H1 (cell line): ENCODE measurements around the gene COL4A3. TPM values are rescaled to one million over a fixed set of nuclear protein-coding genes. Genes with fewer than 3 reads are reported as not detected.

ENCODE experiments used
- CTCF ChIA-PET: fragments of 300-600 bp; sonication (Branson Sonifier 250); formaldehyde crosslinking; loops from one replicate; lab custom pipeline; 2021; ENCODE audit not compliant: partially characterized antibody; lab: Charles Lee
- POLR2A ChIA-PET: fragments of 300-600 bp; sonication (Branson Sonifier 250); formaldehyde crosslinking; loops from one replicate; lab custom pipeline; 2021; ENCODE audit warnings: inconsistent platforms; ENCODE audit not compliant: partially characterized antibody; lab: Charles Lee
- DNase-seq, 2 experiments: peaks; one replicate each; pipeline versions ENCODE4 v3.0.0 to v3.0.0-alpha.2; 2010 to 2022; ENCODE audit warnings: low spot score in 2 of 2, low read depth in 1 of 2, mixed read lengths in 1 of 2
- FAIRE-seq: peaks from 2 replicates; lab custom pipeline; 2011; peaks lifted over from hg19 to GRCh38; lab: Jason Lieb, UNC
- H2AFZ ChIP-seq: 2 replicates; pipeline ENCODE4 v1.8.1; 2012; ENCODE audit warnings: low read length, inconsistent platforms
- H2AK5ac ChIP-seq: 2 replicates; pipeline ENCODE4 v1.6.1; 2013; ENCODE audit warnings: low read depth, low read length
- H2BK120ac ChIP-seq: replicated peaks from 2 replicates; pipeline ENCODE3; 2013; ENCODE audit warnings: low read depth, low read length, inconsistent platforms
- H2BK12ac ChIP-seq: 2 replicates; pipeline ENCODE4 v1.6.1; 2013; ENCODE audit warnings: low read depth, low read length
- H2BK15ac ChIP-seq: 2 replicates; pipeline ENCODE4 v1.6.1; 2013; ENCODE audit warnings: low read length
- H2BK20ac ChIP-seq: 2 replicates; pipeline ENCODE4 v1.6.1; 2013; ENCODE audit warnings: low read length
- H2BK5ac ChIP-seq: 2 replicates; pipeline ENCODE4 v1.6.1; 2013; ENCODE audit warnings: low read depth, low read length
- H3K14ac ChIP-seq: 2 replicates; pipeline ENCODE4 v1.6.1; 2013; ENCODE audit warnings: inconsistent platforms; ENCODE audit not compliant: insufficient read length
- H3K18ac ChIP-seq: 2 replicates; pipeline ENCODE4 v1.6.1; 2013; ENCODE audit warnings: low read length; ENCODE audit errors: extremely low read depth
- H3K23ac ChIP-seq: 2 replicates; pipeline ENCODE4 v1.6.1; 2013; ENCODE audit warnings: inconsistent platforms; ENCODE audit not compliant: insufficient read length
- H3K23me2 ChIP-seq: 2 replicates; pipeline ENCODE4 v1.6.1; 2013; ENCODE audit warnings: low read depth, low read length
- H3K27ac ChIP-seq: 2 replicates; pipeline ENCODE4 v1.6.1; 2011; ENCODE audit warnings: low read depth, low read length, inconsistent platforms
- H3K27me3 ChIP-seq, 4 experiments: replicated peaks in 1 of 4; 1 replicate in 1 of 4; 2 replicates in 3 of 4; pipeline versions ENCODE4 v1.6.1 to v1.8.1; 2011 to 2013; ENCODE audit warnings: low read length in 3 of 4, mild to moderate bottlenecking in 3 of 4, inconsistent platforms in 2 of 4, mixed read lengths in 2 of 4, moderate library complexity in 1 of 4; ENCODE audit not compliant: control insufficient read depth in 3 of 4, insufficient read depth in 3 of 4; ENCODE audit errors: extremely low read depth in 1 of 4
- H3K36me3 ChIP-seq, 4 experiments: 2 replicates each; pipeline versions ENCODE4 v1.6.1 to v1.8.1; 2011 to 2013; ENCODE audit warnings: mild to moderate bottlenecking in 4 of 4, low read length in 3 of 4, moderate library complexity in 2 of 4, control low read depth in 1 of 4, inconsistent platforms in 1 of 4; ENCODE audit not compliant: insufficient read depth in 4 of 4, control insufficient read depth in 2 of 4
- H3K4ac ChIP-seq: replicated peaks from 2 replicates; pipeline ENCODE3; 2013; ENCODE audit warnings: low read length, low read depth, mixed read lengths, inconsistent platforms; ENCODE audit not compliant: insufficient read length
- H3K4me1 ChIP-seq, 4 experiments: replicated peaks in 1 of 4; 1 replicate in 1 of 4; 2 replicates in 3 of 4; pipeline versions ENCODE4 v1.6.1 to v1.8.1; 2011 to 2013; ENCODE audit warnings: low read length in 3 of 4, inconsistent platforms in 2 of 4, mixed read lengths in 1 of 4; ENCODE audit not compliant: insufficient read depth in 4 of 4, control insufficient read depth in 3 of 4
- H3K4me2 ChIP-seq, 2 experiments: 2 replicates each; pipeline versions ENCODE4 v1.6.1 to v1.8.1; 2011 to 2013; ENCODE audit warnings: low read depth in 2 of 2, low read length in 2 of 2, control low read depth in 1 of 2, inconsistent platforms in 1 of 2, mild to moderate bottlenecking in 1 of 2; ENCODE audit not compliant: insufficient read depth in 1 of 2
- H3K4me3 ChIP-seq, 4 experiments: fragments of 200-600, 300-600 bp in 1 of 4; sonication (generic), shearing (Covaris generic), sonication (Bioruptor Twin) in 1 of 4; 2 replicates each; pipeline versions ENCODE4 v1.5.1 to v1.8.1; 2011 to 2016; ENCODE audit warnings: low read length in 4 of 4, low read depth in 3 of 4, control low read depth in 2 of 4, inconsistent platforms in 2 of 4, mild to moderate bottlenecking in 2 of 4, mixed read lengths in 1 of 4, moderate library complexity in 1 of 4; ENCODE audit not compliant: insufficient read depth in 2 of 4; ENCODE audit errors: extremely low read depth in 1 of 4
- H3K56ac ChIP-seq: replicated peaks from 2 replicates; pipeline ENCODE3; 2013; ENCODE audit warnings: low read depth, mild to moderate bottlenecking, mixed read lengths, low read length, inconsistent platforms; ENCODE audit not compliant: insufficient read length
- H3K79me1 ChIP-seq: 2 replicates; pipeline ENCODE4 v1.6.1; 2013; ENCODE audit warnings: low read depth, low read length, control low read depth
- H3K79me2 ChIP-seq, 2 experiments: 2 replicates each; pipeline versions ENCODE4 v1.6.1 to v1.8.1; 2012 to 2013; ENCODE audit warnings: low read length in 2 of 2, mild to moderate bottlenecking in 2 of 2, inconsistent platforms in 1 of 2; ENCODE audit not compliant: insufficient read depth in 2 of 2, control insufficient read depth in 1 of 2
- H3K9ac ChIP-seq, 4 experiments: replicated peaks in 1 of 4; 1 replicate in 1 of 4; 2 replicates in 3 of 4; pipeline versions ENCODE4 v1.6.1 to v1.8.1; 2011 to 2013; ENCODE audit warnings: low read depth in 3 of 4, low read length in 3 of 4, control low read depth in 2 of 4, mild to moderate bottlenecking in 2 of 4, moderate library complexity in 2 of 4, inconsistent platforms in 1 of 4; ENCODE audit errors: extremely low read depth in 1 of 4
- H3K9me3 ChIP-seq, 2 experiments: 2 replicates each; pipeline versions ENCODE4 v1.6.1 to v1.8.1; 2012 to 2013; ENCODE audit warnings: mild to moderate bottlenecking in 2 of 2, moderate library complexity in 2 of 2, control low read depth in 1 of 2, inconsistent platforms in 1 of 2, low read depth in 1 of 2, low read length in 1 of 2, mixed read lengths in 1 of 2; ENCODE audit not compliant: insufficient read depth in 2 of 2
- H4K20me1 ChIP-seq, 2 experiments: replicated peaks in 1 of 2; 2 replicates each; pipeline versions ENCODE3 to v1.8.1; 2011 to 2013; ENCODE audit warnings: inconsistent platforms in 2 of 2, low read length in 2 of 2, mild to moderate bottlenecking in 1 of 2; ENCODE audit not compliant: insufficient read depth in 2 of 2, control insufficient read depth in 1 of 2
- H4K5ac ChIP-seq: 2 replicates; pipeline ENCODE4 v1.6.1; 2013; ENCODE audit warnings: low read length, low read depth, mixed read lengths, inconsistent platforms; ENCODE audit not compliant: insufficient read length
- H4K8ac ChIP-seq: 2 replicates; pipeline ENCODE4 v1.8.0; 2013; ENCODE audit warnings: mild to moderate bottlenecking, moderate library complexity, low read length, inconsistent platforms; ENCODE audit not compliant: insufficient read depth; ENCODE audit errors: extremely low read depth
- H4K91ac ChIP-seq: replicated peaks from 2 replicates; pipeline ENCODE3; 2013; ENCODE audit warnings: low read length, mixed read lengths, inconsistent platforms; ENCODE audit not compliant: insufficient read length
- ASH2L ChIP-seq: fragments of 200-600, 300-600 bp; sonication (generic); IDR thresholded peaks from one replicate; pipeline ENCODE4 v1.7.1; 2017; ENCODE audit warnings: low read length
- BRCA1 ChIP-seq: IDR thresholded peaks from 2 replicates; pipeline ENCODE4 v1.6.1; 2012; ENCODE audit warnings: low read depth, low read length, improper control_type of control experiment
- CBX8 ChIP-seq: fragments of 300-800, 300-1000 bp; sonication (generic); IDR thresholded peaks from 2 replicates; pipeline ENCODE4 v1.7.1; 2016; ENCODE audit warnings: low read depth, low read length, borderline replicate concordance
- JUN ChIP-seq: IDR thresholded peaks from 2 replicates; pipeline ENCODE4 v1.6.1; 2011; ENCODE audit warnings: low read depth, mild to moderate bottlenecking, improper control_type of control experiment, low read length
- KDM5A ChIP-seq: fragments of 200-600 bp; IDR thresholded peaks from 2 replicates; pipeline ENCODE4 v1.7.1; 2012; ENCODE audit warnings: mild to moderate bottlenecking, low read length, inconsistent platforms, mixed read lengths
- MAX ChIP-seq: IDR thresholded peaks from 2 replicates; pipeline ENCODE4 v1.6.1; 2012; ENCODE audit warnings: inconsistent platforms
- SUZ12 ChIP-seq: fragments of 200-600 bp; sonication (generic); IDR thresholded peaks from 2 replicates; pipeline ENCODE4 v1.6.1; 2012; ENCODE audit warnings: mild to moderate bottlenecking, inconsistent platforms, low read length, moderate library complexity, mixed read lengths
- WGBS, 2 experiments: shearing (Covaris generic) in 1 of 2; methylation state at CpG; one replicate each; pipeline versions ENCODE4 v1.1.6 to v1.1.7; 2013 to 2015; ENCODE audit warnings: low lambda C conversion rate in 2 of 2, mixed read lengths in 2 of 2, inconsistent platforms in 1 of 2, low coverage in 1 of 2, missing lambda C conversion rate in 1 of 2; ENCODE audit not compliant: insufficient replicate concordance in 2 of 2, insufficient coverage in 1 of 2, insufficient read length in 1 of 2; ENCODE audit errors: extremely low coverage in 1 of 2, missing lambda C conversion rate in 1 of 2; 5-methylcytosine and 5-hydroxymethylcytosine counted together
- polyA plus RNA-seq, 7 experiments: library from polyadenylated mRNA; depleted of rRNA in 3 of 7; stranded (reverse) in 5 of 7; unstranded in 2 of 7; fragments of >200 nt in 5 of 7; fragments of 200-250 nt in 2 of 7; gene quantifications; 1 replicate in 5 of 7; 2 replicates in 1 of 7; 4 replicates in 1 of 7; pipeline versions ENCODE4 v1.2.1 to v1.2.3, GENCODE V29; 2011 to 2013; ENCODE audit warnings: missing spikeins in 2 of 7, mixed read lengths in 2 of 7
- total RNA-seq: library from RNA; stranded (reverse); fragmentation: NEBNext Ultra II Directional; extraction: Animal tissue kit (Norgen Biotek cat#: 25700); gene quantifications from 2 replicates; pipeline ENCODE4 v1.2.1, GENCODE V29; 2021

Gene COL4A3
- total and polyA plus RNA-seq, 2 of the 8 experiments (the other 6 are each of a cell fraction or from before 2014, with no cell fraction given), result 0.12 to 0.17 TPM

- 66% methylated on average over 2 of the region's 2 CpGs; no CpG with 5 or more reads in 1 of the 2 experiments for WGBS, 2 experiments
- no peak overlapping the region for H2BK120ac ChIP-seq
- no peak overlapping the region for H3K4ac ChIP-seq
- H3K79me2 ChIP-seq, result no peaks in the 10 kb centered on the region
- FAIRE-seq (no peak), DNase-seq (no peak)
- no peak overlapping the region for H3K27ac ChIP-seq
- no peak overlapping the region for H4K91ac ChIP-seq
- no peak overlapping the region for H3K56ac ChIP-seq
- H3K36me3 ChIP-seq, result no peaks in the 10 kb centered on the region; a peak in 1 of 8 replicates
- H3K9ac ChIP-seq, result no peak overlapping the region
- no peaks in the 10 kb centered on the region; the same call in 1 of the 2 replicates for H3K23me2 ChIP-seq
- no peaks in the 10 kb centered on the region for H4K20me1 ChIP-seq
- no peak overlapping the region for H3K14ac ChIP-seq
- no peak overlapping the region for H2BK15ac ChIP-seq
- no peak overlapping the region for H2BK20ac ChIP-seq
- H2AFZ ChIP-seq, result no peak overlapping the region
- H4K8ac ChIP-seq, result no peak overlapping the region
- H2AK5ac ChIP-seq, result no peak overlapping the region
- H3K4me3 ChIP-seq, result no peak overlapping the region
- H3K23ac ChIP-seq, result no peak overlapping the region
- H3K4me1 ChIP-seq, result no peaks in the 10 kb centered on the region
- H3K9me3 ChIP-seq, result no peaks in the 10 kb centered on the region
- TF ChIP-seq BRCA1 (no peak), SUZ12 (no peak), ASH2L (no peak), CBX8 (no peak), JUN (no peak), KDM5A (no peak), MAX (no peak)
- H3K4me2 ChIP-seq, result no peak overlapping the region
- H2BK12ac ChIP-seq, result no peak overlapping the region; the same call in 1 of the 2 replicates
- POLR2A ChIA-PET, result no interaction called here
- H3K79me1 ChIP-seq, result no peaks in the 10 kb centered on the region
- no peaks in the 10 kb centered on the region for H3K27me3 ChIP-seq
- no peak overlapping the region for H2BK5ac ChIP-seq
- H4K5ac ChIP-seq, result no peak overlapping the region
- H3K18ac ChIP-seq, result no peak overlapping the region
- CTCF ChIA-PET, result no interaction called here
Measured at GRCh38 chr2:227194219-227194618, 29.8 kb downstream of the COL4A3 start.
